NCI-H446 (cell line): ENCODE measurements around the gene TTC19.
"Not testable (repeated sequence)": the region's sequence is repeated elsewhere in the genome, so short reads cannot be mapped to it uniquely, and the experiment has no call there.

ENCODE experiments used
- DNase-seq, 2 experiments: peaks; one replicate each; lab custom pipeline; 2025; lab: John Stamatoyannopoulos, UW

Gene TTC19

GRCh38 chr17:16027708-16028584 is 28.3 kb downstream of the TTC19 start:
- no peak for DNase-seq

GRCh38 chr17:16033729-16034349 is 34.2 kb downstream of the TTC19 start:
- no peak for DNase-seq

- DNase-seq: no peak
Observed at GRCh38 chr17:16036261-16036660, 36.6 kb downstream of the TTC19 start.

GRCh38 chr17:16037636-16038035 is 38.0 kb downstream of the TTC19 start:
- DNase-seq: no peak

GRCh38 chr17:16040710-16041251 is 41.2 kb downstream of the TTC19 start:
- no peak for DNase-seq

GRCh38 chr17:16044487-16044886 is 44.9 kb downstream of the TTC19 start:
- no peak for DNase-seq

GRCh38 chr17:16046966-16047365 is 47.3 kb downstream of the TTC19 start:
- DNase-seq: no peak

- no peak for DNase-seq
Observed at GRCh38 chr17:16048811-16049449, 49.3 kb downstream of the TTC19 start.

- DNase-seq: no peak
Observed at GRCh38 chr17:16050844-16051243, 51.2 kb downstream of the TTC19 start.

GRCh38 chr17:16052486-16052885 is 52.9 kb downstream of the TTC19 start:
- no peak for DNase-seq

- not testable (repeated sequence) for DNase-seq
Observed at GRCh38 chr17:16055139-16055538, 55.5 kb downstream of the TTC19 start.

GRCh38 chr17:16061631-16062030 is 62.0 kb downstream of the TTC19 start:
- no peak for DNase-seq

GRCh38 chr17:16066125-16066524 is 66.5 kb downstream of the TTC19 start:
- DNase-seq: no peak

- no peak for DNase-seq
Observed at GRCh38 chr17:16068323-16068722, 68.7 kb downstream of the TTC19 start.

GRCh38 chr17:16072031-16072430 is 72.4 kb downstream of the TTC19 start:
- DNase-seq: no peak

- DNase-seq: no peak
Observed at GRCh38 chr17:16073845-16074244, 74.2 kb downstream of the TTC19 start.

- no peak for DNase-seq
Observed at GRCh38 chr17:16074423-16074822, 74.8 kb downstream of the TTC19 start.

- DNase-seq: no peak
Observed at GRCh38 chr17:16075949-16076348, 76.3 kb downstream of the TTC19 start.
